Upper lobe of left lung (tissue), 4 donors: Measurements from ENCODE around the gene RASAL2.

Source experiments
- CTCF ChIP-seq, 6 experiments: fragments of 450-650 bp in 4 of 6; fragments of 200-600 bp in 2 of 6; sonication (generic) in 2 of 6; IDR thresholded peaks; one replicate each; pipeline ENCODE4 v1.5.1; 2016 to 2019; ENCODE audit warnings: antibody characterized with exemption in 6 of 6
- POLR2A ChIP-seq, 4 donors: fragments of 450-650 bp; IDR thresholded peaks; one replicate each; pipeline ENCODE4 v1.5.1; 2016 to 2017; ENCODE audit warnings: antibody characterized with exemption in 4 of 4, mild to moderate bottlenecking in 2 of 4

- no peak for TF ChIP-seq CTCF (IDR thresholded peaks at IDR 0.05)
- TF ChIP-seq POLR2A (IDR thresholded peaks at IDR 0.05): no peak
These were observed 245.9 kb downstream of the RASAL2 start for GRCh38 chr1:178339834-178340233.
